ENCODE data around the gene NFATC2IP. TPM values are rescaled to one million over a fixed set of nuclear protein-coding genes. Genes with fewer than 3 reads are reported as not detected.
"Not testable (repeated sequence)": the region's sequence is repeated elsewhere in the genome, so short reads cannot be mapped to it uniquely, and the experiment has no call there.

NFATC2IP gene
- total RNA-seq, 1 donor from 2014 or later, result 26.0 TPM

GRCh38 chr16:28964072-28964471 is 13.3 kb downstream of the NFATC2IP start:
- no peak for TF ChIP-seq CTCF (IDR thresholded peaks at IDR 0.05)
- no peak for TF ChIP-seq POLR2AphosphoS5 (IDR thresholded peaks at IDR 0.05; ENCODE audit: insufficient read depth in 1 of 2, low read depth in 1 of 2)
- no peak for TF ChIP-seq POLR2A (IDR thresholded peaks at IDR 0.05)
- Histone ChIP-seq H3K36me3 (peaks cover 0 to 45% of the 10 kb centered on the region in 2 donors), H3K4me3 (no peak overlapping the region), H3K9me3 (no peaks in the 10 kb centered on the region), H3K4me1 (no peaks in the 10 kb centered on the region), H3K27ac (no peak overlapping the region), H3K27me3 (no peaks in the 10 kb centered on the region)
- DNase-seq (ENCODE audit: extremely low spot score in 2 of 2), result no peak
- intact Hi-C loops (cut with DNase I), result no loop called here

- no peak for DNase-seq (ENCODE audit: extremely low spot score in 2 of 2)
- Histone ChIP-seq H3K9me3 (no peaks in the 10 kb centered on the region), H3K4me3 (no peak overlapping the region), H3K27me3 (no peaks in the 10 kb centered on the region), H3K27ac (no peak overlapping the region), H3K36me3 (peaks cover 0 to 45% of the 10 kb centered on the region in 2 donors), H3K4me1 (no peaks in the 10 kb centered on the region)
- intact Hi-C loops (cut with DNase I), result no loop called here
- no peak for TF ChIP-seq POLR2A (IDR thresholded peaks at IDR 0.05)
These were observed 13.8 kb downstream of the NFATC2IP start for GRCh38 chr16:28964496-28964895.

- Histone ChIP-seq H3K36me3 (peaks cover 0 to 29% of the 10 kb centered on the region in 2 donors), H3K27me3 (no peaks in the 10 kb centered on the region), H3K4me3 (no peak overlapping the region), H3K4me1 (no peaks in the 10 kb centered on the region), H3K9me3 (no peaks in the 10 kb centered on the region), H3K27ac (no peak overlapping the region)
- intact Hi-C loops (cut with DNase I), result no loop called here
- no peak for DNase-seq (ENCODE audit: extremely low spot score in 2 of 2)
- no peak for TF ChIP-seq POLR2A (IDR thresholded peaks at IDR 0.05)
- TF ChIP-seq CTCF (IDR thresholded peaks at IDR 0.05), result no peak
- no peak for TF ChIP-seq POLR2AphosphoS5 (IDR thresholded peaks at IDR 0.05; ENCODE audit: insufficient read depth in 1 of 2, low read depth in 1 of 2)
These were observed 16.4 kb downstream of the NFATC2IP start for GRCh38 chr16:28967156-28967555.

- intact Hi-C loops (cut with DNase I); DNase-seq (ENCODE audit: extremely low spot score in 2 of 2); H3K27me3 ChIP-seq; H3K4me1 ChIP-seq; H3K27ac ChIP-seq; H3K4me3 ChIP-seq; H3K9me3 ChIP-seq; H3K36me3 ChIP-seq: not testable (repeated sequence)
These were observed 19.0 kb downstream of the NFATC2IP start for GRCh38 chr16:28969696-28970095.

- H3K27me3 ChIP-seq, result no peaks in the 10 kb centered on the region
- peak overlapping the region; percentile 83 for H3K27ac ChIP-seq
- H3K9me3 ChIP-seq, result no peaks in the 10 kb centered on the region
- no peak for DNase-seq (ENCODE audit: extremely low spot score in 2 of 2)
- peaks cover 0 to 9% of the 10 kb centered on the region in 2 donors for H3K36me3 ChIP-seq
- TF ChIP-seq POLR2AphosphoS5 (IDR thresholded peaks at IDR 0.05; ENCODE audit: insufficient read depth in 1 of 2, low read depth in 1 of 2), result no peak
- TF ChIP-seq CTCF (IDR thresholded peaks at IDR 0.05), result peak in 1 of 3 experiments; percentile 38
- intact Hi-C loops (cut with DNase I), result no loop called here
- peak overlapping the region; percentile 81 to 82 for H3K4me3 ChIP-seq
- peaks cover 28% of the 10 kb centered on the region for H3K4me1 ChIP-seq
These were observed 23.3 kb downstream of the NFATC2IP start for GRCh38 chr16:28974007-28974436.

GRCh38 chr16:28974437-28975157 is 23.9 kb downstream of the NFATC2IP start, which contains the start of gene SPNS1:
TSS of gene SPNS1 (plus strand) at chr16:28974778. CDS start at chr16:28975152, 374 bp downstream.
- Histone ChIP-seq H3K4me3 (peak within 1 kb of the TSS; percentile 81 to 82), H3K27me3 (no peaks in the 10 kb centered on the region), H3K36me3 (peaks cover 0 to 11% of the 10 kb centered on the region in 2 donors), H3K4me1 (peaks cover 28% of the 10 kb centered on the region), H3K9me3 (no peaks in the 10 kb centered on the region), H3K27ac (peak within 1 kb of the TSS; percentile 83)
- intact Hi-C loops (cut with DNase I), result no loop called here
- TF ChIP-seq POLR2AphosphoS5 (IDR thresholded peaks at IDR 0.05; ENCODE audit: insufficient read depth in 1 of 2, low read depth in 1 of 2) (peak; percentile 94 to 99), POLR2A (IDR thresholded peaks at IDR 0.05) (no peak)
- peak in 1 of 2 donors; percentile 97 for DNase-seq (ENCODE audit: extremely low spot score in 2 of 2)
